T follicular helper cell (primary cell): ENCODE results near the gene ZNF92.
"Not testable (repeated sequence)": the region's sequence is repeated elsewhere in the genome, so short reads cannot be mapped to it uniquely, and the experiment has no call there.

Source experiments
- DNase-seq: peaks from one replicate; pipeline ENCODE4 v3.0.0-alpha.2; 2020; ENCODE audit warnings: low read depth
- total RNA-seq, 2 experiments: gene quantifications; one replicate each; lab custom pipeline; 2026; lab: John Stamatoyannopoulos, UW

Gene ZNF92
- total RNA-seq = 31.1 to 52.5 reads per million in 2 experiments

DNA sequence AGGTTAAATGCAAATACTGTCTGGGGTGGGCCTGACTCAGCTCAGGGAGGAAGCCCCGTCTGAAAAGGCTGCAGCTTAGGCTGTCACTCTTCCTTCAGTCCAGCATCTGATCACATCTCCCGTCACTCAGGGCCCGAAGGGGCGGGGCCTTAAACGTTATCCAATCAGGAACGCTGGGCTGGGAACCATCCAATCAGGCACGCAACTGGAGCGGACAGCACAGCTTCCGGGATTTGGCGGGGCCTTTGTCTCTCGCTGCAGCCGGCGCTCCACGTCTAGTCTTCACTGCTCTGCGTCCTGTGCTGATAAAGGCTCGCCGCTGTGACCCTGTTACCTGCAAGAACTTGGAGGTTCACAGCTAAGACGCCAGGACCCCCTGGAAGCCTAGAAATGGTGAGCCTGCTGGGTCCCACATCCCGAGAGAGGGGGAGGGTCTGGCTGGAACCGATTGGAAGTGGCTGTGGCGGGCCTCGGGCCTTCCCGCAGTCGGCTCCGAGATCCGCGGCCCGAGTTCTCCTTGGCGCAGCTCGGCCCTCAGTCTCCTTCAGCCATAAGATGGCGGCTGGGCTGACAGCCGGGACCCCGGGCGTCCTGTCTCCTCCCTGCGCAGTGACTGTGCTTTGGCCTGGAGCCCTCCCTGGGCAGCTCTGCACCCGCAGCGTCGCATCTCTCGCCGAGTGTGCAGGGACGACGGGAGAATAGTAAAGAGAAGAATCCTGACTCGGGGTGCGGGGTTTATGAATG, at the start of gene ZNF92:
Gene ZNF92, plus strand, starts transcription at position 248 of the 744 bp plus-strand sequence. Its CDS starts 143 bp downstream, at position 391.
- peak; percentile 92 for DNase-seq

DNA sequence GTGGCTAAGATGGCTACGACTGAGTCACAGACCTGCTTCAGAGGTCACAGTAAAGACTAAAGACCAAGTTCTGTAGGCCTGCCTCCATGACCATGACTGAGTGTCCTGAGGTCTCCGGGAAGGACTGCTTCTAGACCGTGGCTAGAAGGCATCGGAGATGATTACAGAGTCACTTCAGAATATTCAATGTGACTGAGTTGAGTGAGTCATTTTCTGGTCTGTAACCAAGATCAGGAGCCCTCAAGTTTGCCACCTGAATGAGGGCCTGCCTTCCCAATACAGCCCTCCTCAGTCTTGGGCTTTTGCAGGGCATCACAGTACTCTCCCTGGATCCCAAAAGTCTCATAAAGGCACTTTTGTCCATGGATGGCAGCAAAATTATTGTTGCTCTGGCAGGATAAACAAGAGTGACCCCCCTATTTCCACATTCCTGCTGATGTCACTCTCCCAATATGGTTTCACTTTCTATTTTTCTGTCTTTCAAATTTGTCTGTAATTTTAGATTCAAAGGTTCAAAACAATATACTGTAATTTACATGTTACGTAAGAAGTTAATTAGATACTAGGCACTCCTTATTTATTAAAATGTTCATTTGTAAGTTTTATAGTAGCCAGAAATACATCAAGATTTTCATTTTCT, 47.7 kb upstream of the ZNF92 start:
- DNase-seq = no peak

DNA sequence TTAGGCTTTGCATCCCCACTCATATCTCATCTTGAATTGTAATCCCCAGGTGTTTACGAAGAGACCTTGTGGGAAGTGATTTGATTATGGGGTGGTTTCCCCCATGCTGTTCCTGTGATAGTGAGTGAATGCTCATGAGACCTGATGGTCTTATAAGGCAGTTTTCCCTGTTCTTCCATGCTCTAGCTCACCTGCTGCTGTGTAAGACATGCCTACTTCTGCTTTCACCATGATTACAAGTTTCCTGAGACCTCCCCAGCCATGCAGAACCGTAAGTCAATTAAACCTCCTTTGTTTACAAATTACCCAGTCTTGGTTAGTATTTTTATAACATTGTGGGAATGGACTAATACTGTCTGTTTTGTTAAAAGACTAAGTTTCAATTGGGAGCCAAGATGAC, 35.3 kb upstream of the ZNF92 start:
- no peak for DNase-seq

DNA sequence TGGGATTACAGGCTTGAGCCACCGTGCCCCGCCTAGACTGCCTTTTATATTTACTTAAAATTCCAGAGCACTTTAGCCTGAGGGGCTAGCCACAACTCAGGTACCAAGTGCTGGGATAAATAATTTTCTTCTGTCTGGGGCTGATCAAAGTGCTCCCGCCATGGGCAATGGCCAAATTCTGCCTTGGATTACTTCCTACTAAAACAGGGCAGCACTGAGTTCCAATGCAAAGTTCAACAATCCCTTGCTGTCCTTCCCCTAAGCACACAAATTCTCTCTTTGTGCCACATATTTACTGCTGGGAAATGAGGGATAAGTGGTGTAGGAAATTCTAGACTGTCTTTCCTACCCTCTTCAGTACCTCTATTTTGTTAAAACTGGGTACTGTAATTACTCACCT, 34.4 kb upstream of the ZNF92 start:
- no peak for DNase-seq

DNA sequence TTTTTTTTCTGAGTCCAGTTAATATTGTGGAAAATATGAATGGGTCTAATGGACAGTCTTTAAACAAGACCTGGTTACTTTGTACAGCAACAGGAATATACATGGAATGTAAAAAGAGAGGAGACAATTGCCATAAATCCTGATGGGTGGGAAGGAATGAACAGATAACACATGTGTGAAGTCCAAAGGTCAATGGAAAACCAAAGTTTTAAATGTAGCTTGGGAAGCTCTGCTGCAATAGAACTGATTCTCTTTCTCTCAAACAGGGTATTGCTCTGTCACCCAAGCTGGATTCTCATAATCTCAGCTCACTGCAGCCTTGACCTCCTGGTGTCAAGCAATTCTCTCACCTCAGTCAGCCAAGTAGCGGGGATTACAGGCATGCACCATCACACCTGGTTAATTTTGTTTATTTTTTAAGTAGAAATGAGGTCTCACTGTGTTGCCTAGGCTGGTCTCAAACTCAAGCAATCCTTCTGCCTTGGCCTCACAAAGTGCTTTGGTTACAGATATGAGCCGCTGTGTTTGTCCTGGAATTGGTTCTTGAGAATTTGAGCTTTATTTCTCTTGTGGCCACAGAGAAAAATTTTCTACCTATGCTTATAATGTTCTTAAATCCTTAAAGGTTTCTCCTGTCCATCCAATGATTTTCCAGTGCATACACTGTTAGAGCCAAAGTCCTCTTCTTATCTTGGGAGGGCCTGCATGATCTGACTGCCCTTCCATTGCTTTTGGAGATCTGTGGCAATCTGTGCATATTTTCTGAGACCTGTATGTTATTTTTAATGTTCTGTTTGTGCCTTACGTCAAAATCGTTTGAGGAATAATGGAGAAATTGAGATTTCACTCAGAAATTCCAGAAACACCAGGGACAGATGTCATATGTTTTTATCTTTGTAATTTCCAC, 30.7 kb upstream of the ZNF92 start:
- DNase-seq = no peak

DNA sequence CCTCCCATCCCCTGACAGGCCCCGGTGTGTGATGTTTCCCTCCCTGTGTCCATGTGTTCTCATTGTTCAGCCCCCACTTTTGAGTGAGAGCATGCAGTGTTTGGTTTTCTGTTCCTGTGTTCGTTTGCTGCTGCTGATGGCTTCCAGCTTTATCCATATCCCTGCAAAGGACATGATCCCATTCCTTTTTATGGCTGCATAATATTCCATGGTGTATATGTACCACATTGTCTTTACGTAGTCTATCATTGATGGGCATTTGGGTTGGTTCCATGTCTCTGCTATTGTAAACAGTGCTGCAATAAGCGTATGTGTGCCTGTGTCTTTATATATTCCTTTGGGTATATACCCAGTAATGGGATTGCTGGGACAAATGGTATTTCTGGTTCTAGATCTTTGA, 29.1 kb upstream of the ZNF92 start:
- DNase-seq = not testable (repeated sequence)

DNA sequence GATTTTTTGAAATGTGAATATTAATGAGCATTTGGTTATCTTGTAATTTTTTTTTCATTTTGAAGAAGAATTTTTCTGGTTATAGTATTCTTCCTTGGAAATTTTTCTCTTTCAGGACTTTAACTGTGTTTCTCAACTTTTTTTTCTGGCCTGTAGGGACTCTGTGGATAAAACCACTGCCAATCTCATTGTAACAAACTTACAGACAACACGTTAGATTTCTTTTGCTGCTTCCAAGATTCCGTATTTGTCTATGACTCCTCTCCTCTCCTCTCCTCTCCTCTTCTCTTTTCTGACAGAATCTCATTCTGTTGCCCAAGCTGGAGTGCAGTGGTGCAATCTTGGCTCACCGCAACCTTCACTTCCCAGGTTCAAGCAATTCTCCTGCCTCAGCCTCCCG, 19.4 kb upstream of the ZNF92 start:
- DNase-seq = no peak

DNA sequence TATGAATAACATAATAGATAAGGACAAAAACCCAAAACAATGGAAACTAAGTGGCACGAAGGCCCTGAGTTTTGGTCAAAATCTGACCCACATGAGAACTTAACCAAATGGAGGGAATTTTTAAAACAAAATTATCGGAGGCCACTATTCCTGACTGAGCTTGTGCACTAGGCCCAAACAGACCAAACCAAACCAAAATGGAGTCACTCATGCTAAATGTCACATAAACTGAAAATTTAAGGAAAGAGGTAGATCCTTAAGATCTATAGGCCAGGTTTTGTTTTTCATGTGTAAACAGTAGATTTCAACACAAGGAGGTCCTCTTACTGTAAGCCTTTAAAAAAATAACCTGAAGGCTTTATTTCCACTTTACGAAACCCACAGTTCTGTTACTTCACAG, 3.8 kb upstream of the ZNF92 start:
- DNase-seq = no peak

DNA sequence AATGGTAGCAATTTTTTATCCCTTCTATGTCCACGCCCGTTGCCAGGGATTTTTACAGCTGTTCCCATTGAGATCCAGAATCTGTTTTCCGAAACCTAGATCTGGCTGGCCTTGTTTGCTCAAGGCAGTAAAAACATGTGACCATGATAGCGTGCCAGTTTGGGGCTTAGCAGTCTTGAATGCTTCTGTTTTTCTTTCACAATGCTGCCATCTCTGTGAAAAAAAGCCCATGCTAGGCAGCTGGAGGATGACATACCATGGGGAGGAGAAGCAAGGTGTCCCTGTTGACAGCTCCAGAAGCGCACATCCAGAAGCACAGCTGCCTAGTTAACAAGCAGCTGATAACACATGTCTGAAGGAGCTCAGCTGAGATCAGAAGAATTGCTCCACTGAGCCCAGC, 2.2 kb upstream of the ZNF92 start:
- no peak for DNase-seq

DNA sequence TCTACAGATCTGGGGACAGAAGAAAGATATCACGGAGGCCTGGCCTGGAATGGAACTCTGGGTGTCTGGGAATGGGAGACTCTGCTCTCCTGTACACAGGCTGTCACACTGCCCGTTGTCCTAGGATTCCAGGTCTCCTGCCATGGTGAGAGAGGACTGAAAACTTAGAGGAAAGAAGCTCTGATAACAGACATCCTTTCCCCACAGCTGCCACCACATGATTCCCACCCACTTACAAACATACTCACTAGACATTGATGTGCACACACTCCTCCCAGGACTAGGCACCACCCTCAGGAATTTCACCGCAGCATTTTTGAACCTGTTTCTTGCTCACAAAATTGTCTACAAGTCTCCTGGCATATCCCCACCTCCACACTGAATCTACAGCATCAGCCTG, 5.7 kb downstream of the ZNF92 start:
- DNase-seq = no peak

DNA sequence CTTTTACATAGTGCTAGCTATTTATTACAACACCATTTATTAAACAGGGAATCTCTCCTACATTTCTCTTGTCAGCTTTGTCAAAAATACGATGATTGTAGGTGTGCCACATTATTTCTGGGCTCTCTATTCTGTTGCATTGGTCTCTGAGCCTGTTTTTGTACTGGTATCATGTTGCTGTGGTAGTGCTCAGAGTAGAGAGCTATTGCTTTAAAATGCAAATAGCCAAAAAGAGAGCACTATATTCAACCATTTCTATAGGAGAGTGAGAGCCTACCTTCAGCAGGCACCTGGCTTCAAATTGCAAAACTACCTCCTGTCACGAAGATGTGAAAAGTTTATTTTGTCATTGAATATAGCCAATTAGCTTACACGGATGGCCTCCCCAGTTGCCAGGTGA, 8.1 kb downstream of the ZNF92 start:
- no peak for DNase-seq

DNA sequence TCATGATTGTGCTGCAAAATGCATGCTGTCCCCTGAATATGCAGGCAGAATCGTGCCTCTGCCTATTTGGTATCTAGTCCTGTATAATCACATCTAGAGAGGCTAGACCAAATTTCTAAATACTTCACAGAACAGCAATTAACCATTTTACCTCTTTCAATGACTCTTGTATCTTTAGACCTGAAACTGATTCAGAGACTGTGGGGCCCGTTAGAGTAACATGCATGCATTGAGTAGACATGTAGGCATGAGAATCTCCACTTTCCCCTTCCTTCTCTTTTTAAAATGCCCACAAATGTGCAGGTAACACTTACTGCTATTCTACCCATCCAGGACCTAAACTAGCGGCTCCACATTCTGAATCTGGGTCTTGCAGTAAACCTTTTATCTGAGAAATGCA, 8.8 kb downstream of the ZNF92 start:
- no peak for DNase-seq

DNA sequence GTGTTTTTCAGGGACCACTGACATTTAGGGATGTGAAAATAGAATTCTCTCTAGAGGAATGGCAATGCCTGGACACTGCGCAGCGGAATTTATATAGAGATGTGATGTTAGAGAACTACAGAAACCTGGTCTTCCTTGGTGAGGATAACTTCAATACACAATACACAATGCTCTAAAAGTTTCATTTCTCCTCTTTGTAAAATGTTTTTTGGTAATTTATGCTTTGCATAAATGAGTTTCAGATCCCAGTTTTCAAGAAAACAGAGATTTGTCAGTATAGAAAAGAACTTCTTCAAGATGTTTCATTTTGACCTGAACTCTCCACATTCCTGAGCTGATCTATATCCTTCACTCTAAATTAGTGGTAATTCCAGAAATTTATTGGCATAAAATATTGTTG, 14.2 kb downstream of the ZNF92 start:
- no peak for DNase-seq

DNA sequence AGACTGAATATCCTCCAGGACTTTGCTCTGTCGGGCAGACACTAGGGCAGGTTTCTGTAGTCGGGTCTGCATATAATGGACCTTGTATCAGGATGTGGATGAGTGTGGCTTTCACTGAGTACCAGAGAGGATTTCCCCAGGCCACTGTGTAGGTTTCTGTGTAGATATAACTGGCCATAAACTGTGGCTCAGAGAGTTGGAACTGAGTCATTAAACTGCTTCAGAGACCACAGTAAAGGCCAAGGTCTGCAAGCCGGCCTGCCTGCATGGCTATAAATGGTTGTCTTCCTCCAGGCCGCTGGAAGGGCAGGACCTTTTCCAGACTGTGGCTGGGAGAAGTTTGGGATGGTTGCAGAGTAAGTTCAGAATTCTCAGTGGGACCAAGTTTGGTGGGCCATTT, 16.9 kb downstream of the ZNF92 start:
- DNase-seq = no peak

DNA sequence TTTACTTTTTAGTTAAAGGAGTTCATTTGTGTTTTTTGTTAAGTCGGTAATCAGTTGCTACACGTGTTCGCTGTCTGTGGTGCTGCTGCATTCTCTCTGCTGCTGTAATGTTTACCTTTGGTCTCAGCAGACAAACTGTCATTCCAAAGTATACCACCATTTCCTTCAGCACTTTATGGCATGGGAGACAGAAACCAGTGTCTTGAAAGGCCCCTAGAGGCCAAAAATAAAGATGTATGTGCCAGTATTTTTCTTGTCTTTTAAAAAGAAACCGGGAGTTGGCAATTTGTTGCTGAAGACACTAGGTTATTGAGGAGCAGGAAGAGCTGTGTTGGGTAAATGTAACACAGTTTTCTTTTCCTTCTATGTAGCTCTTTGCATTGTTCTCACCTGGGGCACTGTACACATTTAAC, 24.1 kb downstream of the ZNF92 start:
- no peak for DNase-seq

DNA sequence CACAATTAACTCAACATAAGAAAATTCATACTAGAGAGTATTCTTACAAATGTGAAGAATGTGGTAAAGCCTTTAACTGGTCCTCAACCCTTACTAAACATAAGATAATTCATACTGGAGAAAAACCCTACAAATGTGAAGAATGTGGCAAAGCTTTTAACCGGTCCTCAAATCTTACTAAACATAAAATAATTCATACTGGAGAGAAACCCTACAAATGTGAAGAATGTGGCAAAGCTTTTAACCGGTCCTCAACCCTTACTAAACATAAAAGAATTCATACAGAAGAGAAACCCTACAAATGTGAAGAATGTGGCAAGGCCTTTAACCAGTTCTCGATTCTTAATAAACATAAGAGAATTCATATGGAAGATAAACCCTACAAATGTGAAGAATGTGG, 25.0 kb downstream of the ZNF92 start:
- DNase-seq = not testable (repeated sequence)

DNA sequence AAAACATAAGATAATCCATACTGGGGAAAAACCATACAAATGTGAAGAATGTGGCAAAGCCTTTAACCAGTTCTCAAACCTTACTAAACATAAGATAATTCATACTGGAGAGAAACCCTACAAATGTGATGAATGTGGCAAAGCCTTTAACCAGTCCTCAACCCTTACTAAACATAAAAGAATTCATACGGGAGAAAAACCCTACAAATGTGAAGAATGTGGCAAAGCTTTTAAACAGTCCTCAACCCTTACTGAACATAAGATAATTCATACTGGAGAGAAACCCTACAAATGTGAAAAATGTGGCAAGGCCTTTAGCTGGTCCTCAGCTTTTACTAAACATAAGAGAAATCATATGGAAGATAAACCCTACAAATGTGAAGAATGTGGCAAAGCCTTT, 25.4 kb downstream of the ZNF92 start:
- DNase-seq = not testable (repeated sequence)

DNA sequence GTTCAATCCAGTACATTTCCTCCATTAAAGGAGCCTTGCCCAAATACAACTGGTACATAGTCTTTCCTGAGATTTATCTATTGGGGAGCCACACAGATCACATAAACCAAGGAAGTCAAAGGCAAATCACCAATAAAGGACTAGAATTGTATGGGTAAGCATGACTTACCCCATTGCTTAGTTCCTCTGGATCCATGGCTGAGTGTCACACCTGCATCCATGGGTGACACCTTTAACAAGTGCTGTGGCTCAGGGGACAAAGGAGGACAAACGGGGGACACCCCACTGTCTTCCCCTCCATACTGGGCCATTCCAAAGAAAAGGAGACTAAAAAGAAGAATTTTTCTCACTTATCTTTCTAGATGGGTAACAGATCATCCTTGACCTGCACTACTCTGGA, 30.4 kb downstream of the ZNF92 start:
- no peak for DNase-seq

DNA sequence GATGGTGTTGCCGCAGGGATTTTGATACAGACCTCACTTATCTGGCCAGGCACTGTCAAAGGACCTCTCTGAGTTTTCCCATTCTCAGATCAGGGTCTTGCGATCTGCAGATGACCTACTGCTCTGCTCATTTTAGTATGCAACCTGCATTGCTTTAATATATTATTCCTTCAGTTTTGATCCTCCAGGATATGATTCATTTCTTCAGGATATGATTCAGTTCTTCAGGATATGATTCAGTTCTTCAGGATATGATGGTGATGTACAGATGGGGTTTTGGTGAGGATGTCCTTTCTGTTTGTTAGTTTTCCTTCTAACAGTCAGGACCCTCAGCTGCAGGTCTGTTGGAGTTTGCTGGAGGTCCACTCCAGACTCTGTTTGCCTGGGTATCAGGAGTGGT, 33.1 kb downstream of the ZNF92 start:
- not testable (repeated sequence) for DNase-seq

DNA sequence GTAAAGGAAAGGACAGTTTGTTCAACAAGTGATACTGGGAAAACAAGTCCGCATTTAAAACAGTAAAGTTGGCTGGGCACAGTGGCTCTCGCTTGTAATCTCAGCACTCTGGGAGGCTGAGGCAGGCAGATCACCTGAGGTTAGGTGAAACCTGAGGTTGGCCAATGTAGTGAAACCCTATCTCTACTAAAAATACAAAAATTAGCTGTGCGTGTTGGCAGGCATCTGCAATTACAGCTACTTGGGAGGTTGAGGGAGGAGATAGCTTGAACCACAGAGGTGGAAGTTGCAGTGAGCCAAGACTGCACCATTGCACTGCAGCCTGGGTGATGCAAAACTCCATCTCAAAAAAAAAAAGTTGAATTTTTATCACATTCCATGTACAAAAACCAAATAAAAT, 35.7 kb downstream of the ZNF92 start:
- no peak for DNase-seq

DNA sequence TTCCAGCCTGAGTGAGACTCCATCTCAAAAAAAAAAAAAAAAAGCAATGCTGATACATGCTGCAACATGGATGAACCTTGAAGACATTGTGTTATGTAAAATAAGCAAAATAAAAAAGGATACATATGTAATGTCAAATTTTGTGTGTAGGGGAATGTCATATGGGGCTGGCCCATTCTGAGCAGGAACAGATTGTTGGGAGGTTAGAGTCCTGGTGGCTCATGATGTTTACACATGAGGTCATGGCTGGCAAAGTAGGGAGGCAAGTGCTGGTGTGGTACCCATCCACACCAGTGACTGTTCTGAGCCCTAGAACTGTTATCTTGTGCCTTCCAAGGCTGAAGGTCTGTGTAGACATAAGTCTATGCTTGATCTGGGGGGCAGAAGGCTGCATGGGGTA, 37.6 kb downstream of the ZNF92 start:
- no peak for DNase-seq

DNA sequence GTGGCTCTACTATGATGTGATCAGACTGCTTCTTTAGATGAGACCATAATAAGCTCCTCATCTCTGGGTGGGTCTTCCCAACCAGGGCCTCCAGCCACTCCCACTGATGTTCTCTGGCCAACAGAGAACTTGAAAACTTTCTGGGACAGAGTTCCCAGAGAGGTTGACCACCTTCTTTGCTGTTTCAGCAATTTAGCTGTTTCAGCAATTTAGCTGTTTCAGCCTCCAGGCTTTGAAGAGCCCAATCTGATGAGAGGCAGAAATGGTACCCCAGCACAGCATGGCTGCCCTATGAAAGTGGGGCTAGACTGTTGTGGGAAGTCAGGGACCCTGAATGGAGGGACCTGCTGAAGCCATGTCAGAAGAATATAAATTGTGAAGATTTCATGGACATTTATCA, 49.0 kb downstream of the ZNF92 start:
- no peak for DNase-seq

DNA sequence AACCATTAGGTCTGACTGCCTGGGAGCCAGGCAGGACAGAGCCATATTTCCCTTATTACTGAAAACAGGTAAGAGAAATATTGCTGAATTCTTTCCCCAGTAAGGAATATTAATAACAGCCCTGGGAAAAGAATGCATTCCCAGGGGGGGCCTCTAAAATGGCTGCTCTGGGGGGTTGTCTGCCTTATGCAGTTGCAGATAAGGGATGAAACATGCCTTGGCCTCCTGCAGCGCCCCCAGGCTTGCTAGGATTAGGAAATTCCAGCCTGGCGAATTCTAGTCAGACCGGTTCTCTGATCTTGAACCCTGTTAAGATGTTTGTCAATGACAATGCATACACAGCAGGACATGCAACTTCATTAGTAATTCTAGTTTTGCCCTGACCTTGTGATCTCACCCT, 49.6 kb downstream of the ZNF92 start:
- not testable (repeated sequence) for DNase-seq
